ENCODE results near the gene GOLGA2. TPM values are rescaled to one million over a fixed set of nuclear protein-coding genes. Genes with fewer than 3 reads are reported as not detected.

Gene GOLGA2, protein sequence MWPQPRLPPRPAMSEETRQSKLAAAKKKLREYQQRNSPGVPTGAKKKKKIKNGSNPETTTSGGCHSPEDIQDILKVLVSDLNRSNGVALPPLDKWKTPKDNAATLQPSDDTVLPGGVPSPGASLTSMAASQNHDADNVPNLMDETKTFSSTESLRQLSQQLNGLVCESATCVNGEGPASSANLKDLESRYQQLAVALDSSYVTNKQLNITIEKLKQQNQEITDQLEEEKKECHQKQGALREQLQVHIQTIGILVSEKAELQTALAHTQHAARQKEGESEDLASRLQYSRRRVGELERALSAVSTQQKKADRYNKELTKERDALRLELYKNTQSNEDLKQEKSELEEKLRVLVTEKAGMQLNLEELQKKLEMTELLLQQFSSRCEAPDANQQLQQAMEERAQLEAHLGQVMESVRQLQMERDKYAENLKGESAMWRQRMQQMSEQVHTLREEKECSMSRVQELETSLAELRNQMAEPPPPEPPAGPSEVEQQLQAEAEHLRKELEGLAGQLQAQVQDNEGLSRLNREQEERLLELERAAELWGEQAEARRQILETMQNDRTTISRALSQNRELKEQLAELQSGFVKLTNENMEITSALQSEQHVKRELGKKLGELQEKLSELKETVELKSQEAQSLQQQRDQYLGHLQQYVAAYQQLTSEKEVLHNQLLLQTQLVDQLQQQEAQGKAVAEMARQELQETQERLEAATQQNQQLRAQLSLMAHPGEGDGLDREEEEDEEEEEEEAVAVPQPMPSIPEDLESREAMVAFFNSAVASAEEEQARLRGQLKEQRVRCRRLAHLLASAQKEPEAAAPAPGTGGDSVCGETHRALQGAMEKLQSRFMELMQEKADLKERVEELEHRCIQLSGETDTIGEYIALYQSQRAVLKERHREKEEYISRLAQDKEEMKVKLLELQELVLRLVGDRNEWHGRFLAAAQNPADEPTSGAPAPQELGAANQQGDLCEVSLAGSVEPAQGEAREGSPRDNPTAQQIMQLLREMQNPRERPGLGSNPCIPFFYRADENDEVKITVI
- 52.3 and 53.0 TPM in 2 replicates for total RNA-seq

DNA sequence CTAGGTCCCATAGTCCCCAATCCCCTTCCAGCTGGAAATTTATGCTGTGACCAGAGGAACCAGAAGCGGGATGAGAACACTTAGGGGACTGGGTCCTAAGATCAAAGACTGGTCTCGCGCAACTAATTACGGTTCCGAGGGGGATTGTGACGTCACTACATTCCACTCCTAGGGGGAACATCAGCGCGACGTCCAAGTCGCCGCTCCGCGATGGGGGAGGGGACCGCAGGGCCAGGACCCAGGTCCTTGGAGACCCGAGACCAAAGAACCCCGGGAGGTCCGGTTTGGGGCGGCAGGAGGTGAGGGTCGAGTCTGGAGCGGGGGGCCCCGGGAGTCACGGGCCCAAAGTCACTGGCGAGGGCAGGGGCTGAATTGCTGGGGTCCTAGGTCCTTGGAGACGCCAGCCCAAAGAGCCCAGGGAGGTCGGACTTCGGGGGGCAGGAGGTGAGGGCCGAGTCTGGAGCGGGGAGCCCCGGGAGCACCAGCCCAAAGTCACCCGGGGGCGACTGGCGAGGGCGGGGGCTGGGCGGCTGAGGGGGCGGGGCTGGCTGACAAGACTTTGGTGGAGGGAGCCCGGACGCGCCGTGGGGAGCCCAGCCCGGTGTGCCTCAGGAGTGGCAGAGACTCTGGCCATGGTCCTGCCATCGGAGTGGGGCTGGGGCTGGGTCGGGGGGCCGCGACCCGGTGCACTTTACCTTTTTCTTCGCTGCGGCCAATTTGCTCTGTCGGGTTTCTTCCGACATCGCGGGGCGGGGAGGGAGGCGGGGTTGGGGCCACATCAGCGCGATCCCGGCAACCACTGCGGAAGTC lies at the start of gene GOLGA2:
Gene GOLGA2, minus strand, starts transcription at position 810 of the 810 bp plus-strand sequence. Its CDS starts 31 bp downstream, at position 779.
- H3K27ac Mint-ChIP-seq: peak within 1 kb of the TSS; percentile 91
- peaks cover 16% of the 10 kb centered on the region for H3K36me3 Mint-ChIP-seq (ENCODE audit: low read depth)
- peaks cover 54% of the 10 kb centered on the region for H3K4me1 Mint-ChIP-seq (ENCODE audit: low read depth)
- peak within 1 kb of the TSS; percentile 98 for H3K4me3 Mint-ChIP-seq
- H3K27me3 Mint-ChIP-seq (ENCODE audit: insufficient read depth): no peaks in the 10 kb centered on the region
- no peaks in the 10 kb centered on the region for H3K9me3 Mint-ChIP-seq
- no peak for DNase-seq (ENCODE audit: low spot score)
- intact Hi-C loops (cut with micrococcal nuclease): loop anchor here (1.0 to 5.0 kb wide), 10 partner anchors 25 to 277 kb away; partner anchors contain the start of genes BBLN, COQ4, DNM1 and GLE1

DNA sequence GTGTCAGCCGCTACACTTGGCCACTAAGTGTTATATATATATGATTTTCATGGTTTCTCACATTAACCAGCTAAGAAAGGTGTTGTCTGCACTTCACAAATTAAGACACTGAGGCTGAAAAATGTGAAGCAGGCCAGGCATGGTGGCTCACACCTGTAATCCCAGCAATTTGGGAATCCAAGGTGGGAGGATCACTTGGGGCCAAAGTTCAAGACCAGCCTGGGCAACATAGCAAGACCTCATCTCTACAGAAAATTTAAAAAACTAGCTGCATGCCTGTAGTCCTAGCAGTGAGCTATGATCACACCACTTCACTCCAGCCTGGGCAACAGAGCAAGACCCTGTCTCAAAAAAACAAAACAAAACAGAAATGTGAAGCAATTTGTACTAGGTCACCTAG lies 48.6 kb upstream of the GOLGA2 start:
- H3K4me1 Mint-ChIP-seq (ENCODE audit: low read depth): peaks cover 12% of the 10 kb centered on the region
- H3K27me3 Mint-ChIP-seq (ENCODE audit: insufficient read depth): peaks cover 2% of the 10 kb centered on the region
- H3K9me3 Mint-ChIP-seq: no peaks in the 10 kb centered on the region
- no peak for DNase-seq (ENCODE audit: low spot score)
- peak overlapping the region; percentile 98 for H3K4me3 Mint-ChIP-seq
- H3K36me3 Mint-ChIP-seq (ENCODE audit: low read depth): peaks cover 10% of the 10 kb centered on the region
- intact Hi-C loops (cut with micrococcal nuclease): loop anchor here (5.0 kb wide), 1 partner anchor 448 kb away; the partner anchor contains the start of gene ZER1
- H3K27ac Mint-ChIP-seq: no peak overlapping the region

DNA sequence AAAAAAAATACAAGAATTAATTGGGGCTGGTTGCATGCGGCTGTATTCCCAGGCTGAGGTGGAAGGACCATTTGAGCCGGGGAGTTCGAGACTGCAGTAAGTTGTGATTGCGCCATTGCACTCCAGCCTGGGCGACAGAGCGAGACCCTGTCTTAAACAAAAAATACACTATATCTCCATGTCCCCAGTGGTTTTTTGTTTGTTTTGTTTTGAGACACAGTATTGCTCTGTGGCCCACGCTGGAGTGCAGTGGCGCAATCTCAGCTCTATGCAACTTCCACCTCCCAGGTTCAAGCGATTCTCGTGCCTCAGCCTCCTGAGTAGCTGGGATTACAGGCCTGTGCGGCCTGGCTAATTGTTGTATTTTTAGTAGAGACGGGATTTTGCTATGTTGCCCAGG lies 48.0 kb upstream of the GOLGA2 start:
- Mint-ChIP-seq H3K9me3 (no peaks in the 10 kb centered on the region), H3K4me1 (ENCODE audit: low read depth) (peaks cover 12% of the 10 kb centered on the region), H3K36me3 (ENCODE audit: low read depth) (peaks cover 10% of the 10 kb centered on the region), H3K27ac (peak overlapping the region; percentile 100), H3K4me3 (peak overlapping the region; percentile 98), H3K27me3 (ENCODE audit: insufficient read depth) (peaks cover 2% of the 10 kb centered on the region)
- DNase-seq (ENCODE audit: low spot score): no peak
- intact Hi-C loops (cut with micrococcal nuclease): loop anchor here (1.0 to 5.0 kb wide), 3 partner anchors 39 to 449 kb away; partner anchors contain the start of gene ZER1

DNA sequence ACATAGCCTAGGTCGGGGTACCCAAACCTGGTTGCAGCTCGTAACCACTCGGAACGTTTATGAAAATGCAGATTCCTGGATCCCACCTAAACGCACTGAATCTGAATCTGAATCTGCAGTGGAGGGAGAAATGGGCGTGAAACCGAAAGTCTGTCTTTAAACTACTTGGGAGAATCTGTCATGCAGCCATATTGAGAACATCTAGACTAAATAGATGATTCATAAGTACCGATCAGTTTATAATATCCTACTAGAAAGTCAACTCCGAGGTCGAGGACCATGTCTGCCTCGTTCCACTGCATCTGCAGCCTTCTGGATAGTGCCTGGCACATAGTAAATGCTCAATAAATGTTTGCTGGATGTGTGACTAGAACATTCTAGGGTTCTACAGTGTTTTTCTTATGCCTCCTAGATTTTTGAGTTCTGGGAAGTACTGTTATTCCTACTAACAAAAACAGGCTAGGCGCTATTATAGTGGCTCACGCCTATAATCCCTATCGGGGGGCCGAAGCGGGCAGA lies 47.5 kb upstream of the GOLGA2 start:
- Mint-ChIP-seq H3K4me1 (ENCODE audit: low read depth) (peaks cover 12% of the 10 kb centered on the region), H3K27ac (peak overlapping the region; percentile 100), H3K36me3 (ENCODE audit: low read depth) (peaks cover 10% of the 10 kb centered on the region), H3K9me3 (no peaks in the 10 kb centered on the region), H3K27me3 (ENCODE audit: insufficient read depth) (peaks cover 2% of the 10 kb centered on the region), H3K4me3 (peak overlapping the region; percentile 98)
- intact Hi-C loops (cut with micrococcal nuclease): loop anchor here (1.0 to 5.0 kb wide), 3 partner anchors 40 to 449 kb away; partner anchors contain the start of gene ZER1
- no peak for DNase-seq (ENCODE audit: low spot score)

DNA sequence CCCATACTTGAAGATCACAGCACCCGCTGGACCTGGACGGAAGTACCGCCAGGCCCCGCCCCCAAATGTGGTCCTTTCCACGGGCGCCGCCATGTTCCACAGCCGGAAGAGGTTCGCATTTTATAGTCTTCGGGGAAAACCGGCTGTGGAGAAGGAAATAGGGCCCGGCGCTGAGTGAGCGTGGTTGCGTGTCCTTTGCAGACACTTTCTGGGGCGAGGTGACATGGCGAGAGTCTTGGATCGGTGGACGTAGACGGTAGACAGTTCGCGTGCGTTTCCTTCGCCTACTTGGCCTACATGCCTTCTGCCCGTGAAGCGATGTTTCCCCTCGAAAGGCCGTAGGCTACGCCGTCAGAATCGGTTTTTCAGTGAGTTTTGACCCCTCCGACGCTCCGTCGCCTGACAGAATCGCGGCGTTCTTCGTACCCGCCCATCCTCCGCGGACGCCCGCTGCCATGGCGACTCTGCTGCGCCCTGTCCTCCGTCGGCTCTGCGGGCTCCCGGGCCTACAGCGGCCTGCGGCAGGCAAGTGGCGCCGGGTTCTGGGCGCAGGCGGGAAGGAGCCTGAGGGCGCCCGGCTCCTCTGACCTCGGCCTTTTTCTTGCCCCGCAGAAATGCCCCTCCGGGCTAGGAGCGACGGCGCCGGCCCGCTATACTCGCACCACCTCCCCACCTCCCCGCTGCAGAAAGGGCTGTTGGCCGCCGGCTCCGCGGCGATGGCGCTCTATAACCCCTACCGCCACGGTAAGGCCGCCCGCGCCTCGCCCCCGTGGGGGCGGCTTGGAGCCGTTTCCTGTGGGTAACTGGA lies 46.8 kb upstream of the GOLGA2 start, which contains the start of the genes COQ4 and TRUB2:
Gene COQ4, plus strand, starts transcription at position 436 of the 808 bp plus-strand sequence. Its CDS starts 20 bp downstream, at position 456.
Gene TRUB2, minus strand, starts transcription at position 44 of the 808 bp plus-strand sequence. Its CDS starts 39 bp downstream, at position 5.
- DNase-seq (ENCODE audit: low spot score): peak; percentile 91
- intact Hi-C loops (cut with micrococcal nuclease): loop anchor here (1.0 to 5.0 kb wide), 16 partner anchors 18 to 626 kb away; partner anchors contain the start of genes BBLN, CERCAM, CIZ1 and GOLGA2
- H3K27me3 Mint-ChIP-seq (ENCODE audit: insufficient read depth): peaks cover 2% of the 10 kb centered on the region
- no peaks in the 10 kb centered on the region for H3K9me3 Mint-ChIP-seq
- peaks cover 7% of the 10 kb centered on the region for H3K36me3 Mint-ChIP-seq (ENCODE audit: low read depth)
- H3K27ac Mint-ChIP-seq: peak within 1 kb of the TSS; percentile 100
- peaks cover 12% of the 10 kb centered on the region for H3K4me1 Mint-ChIP-seq (ENCODE audit: low read depth)
- peak within 1 kb of the TSS; percentile 98 for H3K4me3 Mint-ChIP-seq

DNA sequence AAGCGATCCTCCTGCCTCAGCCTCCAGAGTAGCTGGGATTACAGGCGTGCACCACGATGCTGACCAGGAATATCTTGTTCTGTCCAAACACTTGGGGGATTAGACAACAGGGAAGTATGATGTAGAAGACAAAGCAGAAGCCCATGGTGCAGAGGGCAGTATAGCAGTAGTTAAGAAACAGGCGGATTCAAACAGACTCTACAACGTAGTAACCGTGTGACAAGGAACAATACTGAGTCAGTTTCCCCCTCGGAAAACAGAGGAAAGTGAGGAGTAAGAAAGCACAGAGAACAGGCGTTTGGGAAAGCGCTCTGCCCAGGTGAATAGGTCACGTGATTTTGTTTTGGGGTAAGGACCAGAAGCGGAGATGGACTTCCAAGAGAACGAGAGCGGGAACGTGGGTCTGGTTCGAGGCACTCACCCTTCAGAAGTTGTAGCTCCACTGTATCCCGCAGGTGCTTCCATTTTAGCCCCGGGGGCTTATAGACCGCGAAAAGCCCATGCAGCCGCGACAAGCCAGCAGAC lies 46.1 kb upstream of the GOLGA2 start:
- peak overlapping the region; percentile 100 for H3K27ac Mint-ChIP-seq
- H3K4me1 Mint-ChIP-seq (ENCODE audit: low read depth): peaks cover 12% of the 10 kb centered on the region
- H3K4me3 Mint-ChIP-seq: peak overlapping the region; percentile 98
- peaks cover 2% of the 10 kb centered on the region for H3K27me3 Mint-ChIP-seq (ENCODE audit: insufficient read depth)
- peaks cover 9% of the 10 kb centered on the region for H3K36me3 Mint-ChIP-seq (ENCODE audit: low read depth)
- intact Hi-C loops (cut with micrococcal nuclease): loop anchor here (1.0 to 5.0 kb wide), 15 partner anchors 18 to 626 kb away; partner anchors contain the start of genes BBLN, CERCAM, CIZ1 and GOLGA2
- H3K9me3 Mint-ChIP-seq: no peaks in the 10 kb centered on the region
- no peak for DNase-seq (ENCODE audit: low spot score)

DNA sequence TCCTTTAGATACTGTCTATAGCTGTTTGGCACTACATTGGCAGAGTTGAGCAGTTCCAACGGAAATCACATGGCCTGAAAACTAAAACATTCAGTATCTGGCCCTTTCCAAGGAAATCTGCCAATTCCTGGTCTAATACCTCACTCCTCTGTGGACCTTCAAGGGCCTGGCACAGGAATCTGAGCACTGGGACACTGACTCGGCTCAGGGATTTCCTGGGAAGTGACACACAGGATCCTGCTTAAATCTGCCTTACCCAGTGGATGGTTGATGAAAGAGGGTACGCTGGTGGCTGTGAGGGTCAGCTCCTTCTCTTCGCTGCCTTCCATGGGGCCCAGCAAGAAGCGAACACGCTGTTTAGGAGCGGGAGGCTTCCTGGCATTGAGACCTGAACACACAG lies 45.5 kb upstream of the GOLGA2 start:
- Mint-ChIP-seq H3K27ac (no peak overlapping the region), H3K36me3 (ENCODE audit: low read depth) (peaks cover 14% of the 10 kb centered on the region)

DNA sequence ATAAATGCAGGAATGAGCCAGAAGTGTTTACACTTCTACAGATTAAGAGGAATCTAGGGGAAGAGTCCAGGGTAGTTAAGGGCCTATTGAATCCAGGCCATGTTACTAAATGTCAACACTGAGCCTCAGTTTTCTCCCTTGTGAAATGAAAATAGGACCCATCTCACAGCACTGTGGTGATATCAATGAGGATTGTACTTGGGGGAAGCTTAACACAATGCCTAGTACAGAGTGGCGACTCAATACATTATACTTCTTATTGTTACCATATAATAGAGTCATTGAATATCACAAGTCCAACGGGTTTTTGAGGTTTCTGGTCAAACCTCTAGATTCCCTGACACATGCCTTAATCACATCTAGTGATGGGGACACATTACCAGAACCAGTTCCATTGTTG lies 41.8 kb upstream of the GOLGA2 start:
- DNase-seq (ENCODE audit: low spot score): no peak
- Mint-ChIP-seq H3K4me3 (no peak overlapping the region), H3K36me3 (ENCODE audit: low read depth) (peaks cover 9% of the 10 kb centered on the region), H3K27me3 (ENCODE audit: insufficient read depth) (peaks cover 2% of the 10 kb centered on the region), H3K9me3 (no peaks in the 10 kb centered on the region), H3K4me1 (ENCODE audit: low read depth) (no peaks in the 10 kb centered on the region), H3K27ac (no peak overlapping the region)
- intact Hi-C loops (cut with micrococcal nuclease): no loop called here

More for the DNA sequence above, 45.5 kb upstream of the GOLGA2 start:
- DNase-seq (ENCODE audit: low spot score): no peak
- intact Hi-C loops (cut with micrococcal nuclease): loop anchor here (5.0 kb wide), 1 partner anchor 451 kb away; the partner anchor contains the start of gene ZER1
- Mint-ChIP-seq H3K9me3 (no peaks in the 10 kb centered on the region), H3K27me3 (ENCODE audit: insufficient read depth) (peaks cover 2% of the 10 kb centered on the region), H3K4me3 (peak overlapping the region; percentile 98), H3K4me1 (ENCODE audit: low read depth) (peaks cover 12% of the 10 kb centered on the region)

DNA sequence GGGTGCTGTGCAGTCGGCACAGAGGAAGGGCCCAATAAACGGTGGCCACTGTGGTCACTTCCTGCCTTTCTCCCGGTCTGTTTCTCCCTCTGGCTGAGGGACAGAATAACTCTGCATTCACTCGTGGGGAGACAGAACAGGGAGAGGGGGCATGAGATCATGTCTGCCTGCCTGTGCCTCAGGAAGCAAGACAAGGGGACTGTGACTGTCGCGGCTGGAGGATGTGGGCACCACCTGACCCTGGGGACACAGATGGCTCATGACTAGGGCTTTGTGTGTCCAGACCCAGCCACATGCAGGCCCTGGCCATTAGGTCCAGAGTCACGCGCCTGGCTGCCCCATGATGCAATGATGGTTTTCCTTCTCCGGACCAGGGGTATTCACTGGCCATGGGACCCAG lies 40.6 kb upstream of the GOLGA2 start:
- no peak overlapping the region for H3K27ac Mint-ChIP-seq
- H3K27me3 Mint-ChIP-seq (ENCODE audit: insufficient read depth): no peaks in the 10 kb centered on the region
- peaks cover 11% of the 10 kb centered on the region for H3K36me3 Mint-ChIP-seq (ENCODE audit: low read depth)
- intact Hi-C loops (cut with micrococcal nuclease): no loop called here
- no peaks in the 10 kb centered on the region for H3K4me1 Mint-ChIP-seq (ENCODE audit: low read depth)
- DNase-seq (ENCODE audit: low spot score): no peak
- H3K4me3 Mint-ChIP-seq: no peak overlapping the region
- H3K9me3 Mint-ChIP-seq: no peaks in the 10 kb centered on the region

DNA sequence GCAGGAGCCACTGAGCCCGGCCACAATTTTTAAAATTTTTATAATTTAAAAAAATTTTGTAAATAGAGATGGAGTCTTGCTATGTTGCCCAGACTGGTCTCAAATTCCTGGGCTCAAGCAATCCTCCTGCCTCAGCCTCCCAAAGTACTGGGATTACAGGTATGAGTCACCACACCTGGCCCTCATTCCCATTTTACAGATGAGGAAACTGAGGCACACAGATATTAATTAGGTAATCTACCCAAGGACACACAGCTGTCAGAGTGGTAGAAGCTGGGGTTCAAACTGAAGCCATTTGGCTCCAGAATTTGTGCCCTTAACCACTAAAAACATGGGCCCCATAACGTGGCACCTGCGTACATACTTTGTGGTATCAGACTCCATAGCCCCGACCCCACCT lies 38.9 kb upstream of the GOLGA2 start:
- intact Hi-C loops (cut with micrococcal nuclease): no loop called here
- Mint-ChIP-seq H3K36me3 (ENCODE audit: low read depth) (peaks cover 17% of the 10 kb centered on the region), H3K27ac (no peak overlapping the region)

DNA sequence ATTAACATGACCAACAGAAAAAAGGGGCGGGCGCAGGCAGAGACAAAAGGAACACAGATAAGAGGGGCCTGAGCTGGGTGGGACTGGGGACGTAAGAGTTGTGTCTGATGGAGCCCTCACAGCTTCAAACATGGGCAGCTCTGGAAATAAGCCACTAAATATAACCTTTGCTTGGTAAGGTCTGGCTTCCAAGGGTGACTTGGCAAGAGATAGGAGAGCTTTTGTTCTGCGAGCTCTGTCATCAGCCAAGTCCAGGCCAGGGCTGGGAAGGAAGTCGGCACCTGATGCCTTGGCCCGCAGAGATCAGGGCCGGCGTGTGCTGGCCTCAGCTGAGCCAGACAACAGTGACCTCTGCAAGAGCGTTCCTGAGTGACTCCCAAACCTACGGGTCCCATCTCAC lies 34.7 kb upstream of the GOLGA2 start:
- Mint-ChIP-seq H3K9me3 (no peaks in the 10 kb centered on the region), H3K4me3 (no peak overlapping the region), H3K4me1 (ENCODE audit: low read depth) (no peaks in the 10 kb centered on the region), H3K27me3 (ENCODE audit: insufficient read depth) (no peaks in the 10 kb centered on the region), H3K36me3 (ENCODE audit: low read depth) (peaks cover 15% of the 10 kb centered on the region), H3K27ac (no peak overlapping the region)
- intact Hi-C loops (cut with micrococcal nuclease): no loop called here
- DNase-seq (ENCODE audit: low spot score): no peak

More for the DNA sequence above, 38.9 kb upstream of the GOLGA2 start:
- H3K4me1 Mint-ChIP-seq (ENCODE audit: low read depth): no peaks in the 10 kb centered on the region
- no peaks in the 10 kb centered on the region for H3K9me3 Mint-ChIP-seq
- no peak overlapping the region for H3K4me3 Mint-ChIP-seq
- no peak for DNase-seq (ENCODE audit: low spot score)
- H3K27me3 Mint-ChIP-seq (ENCODE audit: insufficient read depth): no peaks in the 10 kb centered on the region

All from activated T-helper 1 cell treated with anti-CD3 and anti-CD28 coated beads, Interleukin-12 subunit alpha, Interleukin-12 subunit beta, Interleukin-2, Interleukin-4 antibody, amounts not matched to agents 30 ng/mL and 10 ng/mL and 1 ng/mL, durations not matched to agents 14 hours and 24 hours and 36 hours (primary cell).